SK-N-SH treated with all-trans-retinoic acid at 6 μM for 48 hours (cell line): ENCODE measurements around the gene GRAMD2B.

Experiments
- ATAC-seq: fragments of 200-7000 bp; cut with Tn5 transposase; 3 replicates; pipeline ENCODE4 v1.9.1; 2020; ENCODE audit warnings: mild to moderate bottlenecking, moderate library complexity
- ARNTL ChIP-seq: fragments of 450-650 bp; formaldehyde crosslinking; IDR thresholded peaks from 2 replicates; pipeline ENCODE4 v1.5.0; 2020; ENCODE audit warnings: low read depth, mild to moderate bottlenecking, moderate library complexity, borderline replicate concordance
- BACH2 ChIP-seq: fragments of 250-450 bp; sonication (Bioruptor Pico); IDR thresholded peaks from 2 replicates; pipeline ENCODE4 v1.9.0; 2021; ENCODE audit warnings: mild to moderate bottlenecking, borderline replicate concordance
- CSRNP3 ChIP-seq: fragments of 250-450 bp; sonication (Bioruptor Pico); IDR thresholded peaks from 2 replicates; pipeline ENCODE4 v1.5.1; 2021; ENCODE audit warnings: mild to moderate bottlenecking, moderate library complexity
- ESRRG ChIP-seq: fragments of 250-450 bp; sonication (Bioruptor Pico); IDR thresholded peaks from 2 replicates; pipeline ENCODE4 v1.6.1; 2021; ENCODE audit warnings: mild to moderate bottlenecking
- GLIS3 ChIP-seq: fragments of 250-450 bp; sonication (Bioruptor Pico); IDR thresholded peaks from 2 replicates; pipeline ENCODE4 v1.5.0; 2020; ENCODE audit warnings: mild to moderate bottlenecking, moderate library complexity
- ISL1 ChIP-seq: fragments of 250-450 bp; sonication (Bioruptor Pico); IDR thresholded peaks from 2 replicates; pipeline ENCODE4 v2.1.2; 2022; ENCODE audit warnings: mild to moderate bottlenecking, moderate library complexity
- OSR1 ChIP-seq: fragments of 250-450 bp; sonication (Bioruptor Pico); IDR thresholded peaks from 2 replicates; pipeline ENCODE4 v1.8.0; 2022; ENCODE audit warnings: moderate library complexity, mild to moderate bottlenecking, inconsistent platforms
- PATZ1 ChIP-seq: fragments of 250-450 bp; sonication (Bioruptor Pico); IDR thresholded peaks from 2 replicates; pipeline ENCODE4 v1.8.0; 2020; ENCODE audit warnings: mild to moderate bottlenecking, moderate library complexity, borderline replicate concordance
- POU6F1 ChIP-seq: fragments of 250-450 bp; sonication (Bioruptor Pico); IDR thresholded peaks from 2 replicates; pipeline ENCODE4 v1.8.0; 2021; ENCODE audit warnings: low read depth, mild to moderate bottlenecking, moderate library complexity, borderline replicate concordance
- PPARA ChIP-seq: fragments of 250-450 bp; sonication (Bioruptor Pico); IDR thresholded peaks from 2 replicates; pipeline ENCODE4 v1.5.0; 2020; ENCODE audit warnings: mild to moderate bottlenecking, borderline replicate concordance
- RARB ChIP-seq: fragments of 250-450 bp; sonication (Bioruptor Pico); IDR thresholded peaks from 2 replicates; pipeline ENCODE4 v1.8.0; 2021; ENCODE audit warnings: mild to moderate bottlenecking, moderate library complexity
- SNAI2 ChIP-seq: fragments of 250-450 bp; sonication (Bioruptor Pico); IDR thresholded peaks from 2 replicates; pipeline ENCODE4 v1.5.0; 2020; ENCODE audit warnings: mild to moderate bottlenecking, moderate library complexity
- TCF4 ChIP-seq: fragments of 250-450 bp; sonication (Bioruptor Pico); IDR thresholded peaks from 2 replicates; pipeline ENCODE4 v1.8.0; 2021; ENCODE audit warnings: mild to moderate bottlenecking, moderate library complexity, borderline replicate concordance
- TOX ChIP-seq: fragments of 250-450 bp; sonication (Bioruptor Pico); IDR thresholded peaks from 2 replicates; pipeline ENCODE4 v1.8.0; 2021; ENCODE audit warnings: mild to moderate bottlenecking, moderate library complexity, borderline replicate concordance
- TSHZ2 ChIP-seq: fragments of 250-450 bp; sonication (Bioruptor Pico); IDR thresholded peaks from 2 replicates; pipeline ENCODE4 v1.5.0; 2020; ENCODE audit warnings: mild to moderate bottlenecking, moderate library complexity
- ZC3H10 ChIP-seq: fragments of 250-450 bp; sonication (Bioruptor Pico); IDR thresholded peaks from 2 replicates; pipeline ENCODE4 v1.5.1; 2021; ENCODE audit warnings: mild to moderate bottlenecking, moderate library complexity
- ZFP3 ChIP-seq: fragments of 250-450 bp; sonication (Bioruptor Pico); IDR thresholded peaks from 2 replicates; pipeline ENCODE4 v1.5.0; 2020; ENCODE audit warnings: mild to moderate bottlenecking, moderate library complexity
- ZFP30 ChIP-seq: fragments of 450-650 bp; formaldehyde crosslinking; IDR thresholded peaks from 2 replicates; pipeline ENCODE4 v1.5.0; 2022; ENCODE audit warnings: mild to moderate bottlenecking, moderate library complexity
- ZNF565 ChIP-seq: fragments of 450-650 bp; formaldehyde crosslinking; conservative IDR thresholded peaks from 2 replicates; pipeline ENCODE4 v1.5.0; 2020; ENCODE audit warnings: low read depth, mild to moderate bottlenecking, moderate library complexity

The GRAMD2B gene

GRCh38 chr5:126534553-126534952 lies 111.3 kb downstream of the GRAMD2B start:
- no peak for ATAC-seq
- TF ChIP-seq TCF4 (CRISPR knock-in tag) = no peak
- TF ChIP-seq ARNTL = no peak
- no peak for TF ChIP-seq ZNF565
- no peak for TF ChIP-seq GLIS3 (CRISPR knock-in tag)
- no peak for TF ChIP-seq POU6F1

GRCh38 chr5:126535856-126536545 lies 112.8 kb downstream of the GRAMD2B start:
- ATAC-seq = no peak
- no peak for TF ChIP-seq PPARA (CRISPR knock-in tag)
- no peak for TF ChIP-seq TSHZ2
- no peak for TF ChIP-seq ISL1 (CRISPR knock-in tag)
- no peak for TF ChIP-seq BACH2 (CRISPR knock-in tag)
- no peak for TF ChIP-seq ARNTL
- no peak for TF ChIP-seq SNAI2
- no peak for TF ChIP-seq OSR1 (CRISPR knock-in tag)

- ATAC-seq = no peak
- no peak for TF ChIP-seq ARNTL
- no peak for TF ChIP-seq ZC3H10 (CRISPR knock-in tag)
- TF ChIP-seq TCF4 (CRISPR knock-in tag) = no peak
- TF ChIP-seq GLIS3 (CRISPR knock-in tag) = no peak
- TF ChIP-seq PATZ1 (CRISPR knock-in tag) = no peak
- TF ChIP-seq OSR1 (CRISPR knock-in tag) = no peak
- no peak for TF ChIP-seq POU6F1
- no peak for TF ChIP-seq RARB (CRISPR knock-in tag)
- TF ChIP-seq SNAI2 = no peak
- no peak for TF ChIP-seq ZFP3 (CRISPR knock-in tag)
- TF ChIP-seq ESRRG (CRISPR knock-in tag) = no peak
Observed at GRCh38 chr5:126536874-126537273, 113.7 kb downstream of the GRAMD2B start.

- ATAC-seq = no peak
- TF ChIP-seq ZC3H10 (CRISPR knock-in tag) (no peak), SNAI2 (no peak), ESRRG (CRISPR knock-in tag) (no peak)
- TF ChIP-seq, all 23 proteins: peak for 0
Observed at GRCh38 chr5:126538579-126538978, 115.4 kb downstream of the GRAMD2B start.

- ATAC-seq = no peak
- no peak for TF ChIP-seq TSHZ2
- TF ChIP-seq GLIS3 (CRISPR knock-in tag) = no peak
- no peak for TF ChIP-seq CSRNP3 (CRISPR knock-in tag)
- no peak for TF ChIP-seq TOX (CRISPR knock-in tag)
- TF ChIP-seq PATZ1 (CRISPR knock-in tag) = no peak
- TF ChIP-seq ZFP30 (CRISPR knock-in tag) = no peak
- TF ChIP-seq ISL1 (CRISPR knock-in tag) = no peak
- no peak for TF ChIP-seq ZFP3 (CRISPR knock-in tag)
- no peak for TF ChIP-seq BACH2 (CRISPR knock-in tag)
- TF ChIP-seq RARB (CRISPR knock-in tag) = no peak
- no peak for TF ChIP-seq ZC3H10 (CRISPR knock-in tag)
Observed at GRCh38 chr5:126540631-126541030, 117.4 kb downstream of the GRAMD2B start.
